Right atrium auricular region (tissue), 2 donors: ENCODE data around the gene PEA15. TPM values are rescaled to one million over a fixed set of nuclear protein-coding genes. Genes with fewer than 3 reads are reported as not detected.

Source experiments
- DNase-seq: peaks from one replicate; pipeline ENCODE4 v3.0.0-alpha.2; 2019; ENCODE audit warnings: low spot score
- H3K27ac ChIP-seq, 2 donors: fragments of 200-600 bp; sonication (generic); 1 replicate in 1 of 2; 2 replicates in 1 of 2; pipeline ENCODE4 v1.5.1; 2016 to 2019
- H3K27me3 ChIP-seq, 2 donors: fragments of 200-600 bp; sonication (generic); one replicate each; pipeline versions ENCODE4 v1.5.1 to v1.6.0; 2017 to 2019
- H3K36me3 ChIP-seq: fragments of 200-600 bp; sonication (generic); one replicate; pipeline ENCODE4 v1.5.1; 2016
- H3K4me1 ChIP-seq, 2 donors: fragments of 200-600 bp; sonication (generic); one replicate each; pipeline versions ENCODE4 v1.5.1 to v1.6.0; 2017 to 2019
- H3K4me3 ChIP-seq, 2 donors: fragments of 200-600 bp; sonication (generic); 1 replicate in 1 of 2; 2 replicates in 1 of 2; pipeline ENCODE4 v1.5.1; 2017 to 2019; ENCODE audit warnings: mild to moderate bottlenecking in 1 of 2, moderate library complexity in 1 of 2
- H3K9me3 ChIP-seq, 2 donors: fragments of 200-600 bp; sonication (generic); one replicate each; pipeline ENCODE4 v1.5.1; 2019
- CTCF ChIP-seq, 2 donors: fragments of 200-600 bp; sonication (generic); IDR thresholded peaks; one replicate each; pipeline ENCODE4 v1.5.1; 2019; ENCODE audit warnings: antibody characterized with exemption in 2 of 2
- total RNA-seq, 2 donors: library from RNA; depleted of rRNA; stranded (reverse); fragments of >200 nt; gene quantifications; one replicate each; pipeline ENCODE4 v1.1.0, GENCODE V29; 2016

The PEA15 gene
- total RNA-seq, 2 donors from 2014 or later = 69.2 to 144 TPM

GRCh38 chr1:160261893-160262794 lies 57.0 kb downstream of the PEA15 start, which contains the start of gene DCAF8:
Gene DCAF8 (minus strand): TSS chr1:160262549. CDS start chr1:160244008, 18,541 bp downstream.
- TF ChIP-seq CTCF (IDR thresholded peaks at IDR 0.05) = no peak
- DNase-seq = peak; percentile 97
- Histone ChIP-seq H3K9me3 (no peaks in the 10 kb centered on the region), H3K27ac (peak within 1 kb of the TSS; percentile 96 to 99), H3K27me3 (no peaks in the 10 kb centered on the region), H3K4me1 (peaks cover 0 to 42% of the 10 kb centered on the region in 2 donors), H3K4me3 (peak within 1 kb of the TSS; percentile 69 to 83), H3K36me3 (no peaks in the 10 kb centered on the region)

GRCh38 chr1:160264795-160265307 lies 59.7 kb downstream of the PEA15 start:
- no peaks in the 10 kb centered on the region for H3K36me3 ChIP-seq
- no peak for TF ChIP-seq CTCF (IDR thresholded peaks at IDR 0.05)
- DNase-seq = no peak
- H3K4me1 ChIP-seq = peaks cover 0 to 21% of the 10 kb centered on the region in 2 donors
- H3K27ac ChIP-seq = no peak overlapping the region
- no peaks in the 10 kb centered on the region for H3K9me3 ChIP-seq
- H3K4me3 ChIP-seq = no peak overlapping the region
- H3K27me3 ChIP-seq = no peaks in the 10 kb centered on the region

Other genes starting within 250 kb of the PEA15 start
- gene PIGM, start 173.4 kb upstream of the PEA15 start, total RNA-seq = 1 to 10 TPM; 2.4 to 3.2 TPM
- under 1 TPM in 1 of 2 donors, not detected in 1; 0.20 TPM for gene KCNJ10, start 135.2 kb upstream of the PEA15 start, total RNA-seq
- gene KCNJ9, start 123.8 kb upstream of the PEA15 start, total RNA-seq = under 1 TPM in 1 of 2 donors, not detected in 1; 0.08 TPM
- gene IGSF8, start 106.8 kb upstream of the PEA15 start, total RNA-seq = 10 to 100 TPM; 20.1 to 20.8 TPM
- 100 to 1,000 TPM; 146 to 228 TPM for gene ATP1A2, start 89.6 kb upstream of the PEA15 start, total RNA-seq
- not detected for gene ATP1A4, start 53.8 kb upstream of the PEA15 start, total RNA-seq
- gene CASQ1, start 14.8 kb upstream of the PEA15 start, total RNA-seq = 10 to 100 TPM; 10.1 to 32.3 TPM
- gene DCAF8, start 57.2 kb downstream of the PEA15 start, total RNA-seq = 100 to 1,000 TPM; 103 to 121 TPM
- gene PEX19, start 79.7 kb downstream of the PEA15 start, total RNA-seq = 10 to 100 TPM; 54.5 to 72.4 TPM
- 100 to 1,000 TPM in 1 of 2 donors, 10 to 100 TPM in 1; 96.1 to 134 TPM for gene COPA, start 137.9 kb downstream of the PEA15 start, total RNA-seq
- gene NCSTN, start 138.0 kb downstream of the PEA15 start, total RNA-seq = 10 to 100 TPM; 63.4 to 71.3 TPM
- gene NHLH1, start 161.7 kb downstream of the PEA15 start, total RNA-seq = not detected
- gene VANGL2, start 195.2 kb downstream of the PEA15 start, total RNA-seq = 1 to 10 TPM; 3.4 to 8.1 TPM